ENCODE data around the gene C2CD3. TPM values are rescaled to one million over a fixed set of nuclear protein-coding genes. Genes with fewer than 3 reads are reported as not detected.

Gene C2CD3
- total RNA-seq, 1 donor from 2014 or later, result 53.7 TPM

DNA sequence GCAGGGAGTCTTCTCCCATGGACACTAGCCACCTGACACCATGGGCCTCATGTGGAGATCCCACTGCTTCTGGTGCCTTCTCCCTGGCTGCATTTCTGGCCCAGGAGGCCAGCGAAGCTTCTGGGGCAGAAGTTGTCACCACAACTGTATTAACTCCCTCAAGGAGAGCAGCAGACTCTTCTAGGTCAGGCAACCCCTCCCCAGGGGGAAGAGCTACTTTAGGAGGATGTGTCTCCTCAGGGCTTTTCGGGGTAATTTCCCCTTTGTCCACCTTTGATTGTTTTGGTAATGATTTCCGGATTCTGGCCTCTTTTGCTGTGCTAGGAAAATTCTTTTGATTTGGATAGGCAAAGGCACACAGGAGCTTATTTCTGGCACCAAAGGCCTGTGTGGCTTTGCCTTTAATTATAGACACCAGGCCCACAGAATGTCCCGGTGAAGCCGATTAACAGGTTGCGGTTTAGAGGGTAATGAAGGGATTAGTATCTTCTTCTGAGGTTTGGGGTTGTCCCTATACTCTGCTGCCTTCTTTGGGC, 179.3 kb downstream of the C2CD3 start:
- H3K27me3 ChIP-seq (ENCODE audit: insufficient read depth, low read length), result no peaks in the 10 kb centered on the region
- H3K4me3 ChIP-seq (ENCODE audit: insufficient read depth, low read depth, low read length), result no peak overlapping the region
- H3K4me2 ChIP-seq (ENCODE audit: low read length), result no peak overlapping the region
- H3K79me2 ChIP-seq (ENCODE audit: insufficient read depth, low read length), result no peaks in the 10 kb centered on the region
- FAIRE-seq (no peak), DNase-seq (ENCODE audit: low read depth) (no peak)
- H3K4me1 ChIP-seq (ENCODE audit: insufficient read depth, low read length), result no peaks in the 10 kb centered on the region
- no peaks in the 10 kb centered on the region for H3K9me3 ChIP-seq (ENCODE audit: insufficient read depth, low read depth, low read length)
- H2AFZ ChIP-seq (ENCODE audit: low read depth, low read length), result no peak overlapping the region
- Mint-ChIP-seq H3K27me3 (ENCODE audit: low read depth, unreplicated experiment) (peaks cover 9% of the 10 kb centered on the region), H3K9me3 (ENCODE audit: unreplicated experiment) (no peaks in the 10 kb centered on the region), H3K4me1 (ENCODE audit: low read depth, unreplicated experiment) (no peaks in the 10 kb centered on the region), H3K36me3 (ENCODE audit: low read depth, unreplicated experiment) (no peaks in the 10 kb centered on the region), H3K4me3 (ENCODE audit: unreplicated experiment) (no peak overlapping the region), H3K27ac (ENCODE audit: unreplicated experiment) (no peak overlapping the region)
- no peak for TF ChIP-seq EZH2 (IDR thresholded peaks at IDR 0.05; ENCODE audit: insufficient read depth, low read length)
- TF ChIP-seq CTCF (IDR thresholded peaks at IDR 0.05; ENCODE audit: insufficient read depth, low read depth, low read length), result no peak
- no peaks in the 10 kb centered on the region for H3K36me3 ChIP-seq (ENCODE audit: insufficient read depth, low read length)
- no peak overlapping the region for H3K27ac ChIP-seq (ENCODE audit: low read depth, low read length)
- no peak overlapping the region for H3K9ac ChIP-seq (ENCODE audit: low read length)
- no peaks in the 10 kb centered on the region for H4K20me1 ChIP-seq (ENCODE audit: insufficient read depth, low read length)

- H3K4me3 ChIP-seq (ENCODE audit: insufficient read depth, low read depth, low read length), result no peak overlapping the region
- DNase-seq (ENCODE audit: low read depth), result no peak
- H3K4me1 Mint-ChIP-seq (ENCODE audit: low read depth, unreplicated experiment), result no peaks in the 10 kb centered on the region
These were observed 180.1 kb downstream of the C2CD3 start for GRCh38 chr11:73990730-73991129.

More at GRCh38 chr11:73990730-73991129, 180.1 kb downstream of the C2CD3 start:
- Histone ChIP-seq H3K9ac (ENCODE audit: low read length) (no peak overlapping the region), H3K4me1 (ENCODE audit: insufficient read depth, low read length) (no peaks in the 10 kb centered on the region), H3K27ac (ENCODE audit: low read depth, low read length) (no peak overlapping the region), H2AFZ (ENCODE audit: low read depth, low read length) (no peak overlapping the region), H3K36me3 (ENCODE audit: insufficient read depth, low read length) (no peaks in the 10 kb centered on the region), H3K9me3 (ENCODE audit: insufficient read depth, low read depth, low read length) (no peaks in the 10 kb centered on the region), H3K79me2 (ENCODE audit: insufficient read depth, low read length) (no peaks in the 10 kb centered on the region), H3K4me2 (ENCODE audit: low read length) (no peak overlapping the region), H3K27me3 (ENCODE audit: insufficient read depth, low read length) (no peaks in the 10 kb centered on the region), H4K20me1 (ENCODE audit: insufficient read depth, low read length) (no peaks in the 10 kb centered on the region)
- no peaks in the 10 kb centered on the region for H3K9me3 Mint-ChIP-seq (ENCODE audit: unreplicated experiment)
- no peak overlapping the region for H3K4me3 Mint-ChIP-seq (ENCODE audit: unreplicated experiment)
- no peak overlapping the region for H3K27ac Mint-ChIP-seq (ENCODE audit: unreplicated experiment)
- TF ChIP-seq CTCF (IDR thresholded peaks at IDR 0.05; ENCODE audit: insufficient read depth, low read depth, low read length), result no peak
- no peak for TF ChIP-seq EZH2 (IDR thresholded peaks at IDR 0.05; ENCODE audit: insufficient read depth, low read length)
- H3K36me3 Mint-ChIP-seq (ENCODE audit: low read depth, unreplicated experiment), result no peaks in the 10 kb centered on the region
- FAIRE-seq, result no peak
- H3K27me3 Mint-ChIP-seq (ENCODE audit: low read depth, unreplicated experiment), result peaks cover 9% of the 10 kb centered on the region

Measured in astrocyte (in vitro differentiated cells and primary cell).